Activated CD4-positive, CD25-positive, alpha-beta regulatory T cell (primary cell): Measurements from ENCODE around the gene RRH.
"Not testable (repeated sequence)": the region's sequence is repeated elsewhere in the genome, so short reads cannot be mapped to it uniquely, and the experiment has no call there.

ENCODE experiments used
- DNase-seq, 4 experiments: peaks; one replicate each; lab custom pipeline; 2025; lab: John Stamatoyannopoulos, UW

Gene RRH

GRCh38 chr4:109827672-109828071 is at the start of gene RRH:
TSS of gene RRH (plus strand) at chr4:109827972. CDS start at chr4:109828028, 56 bp downstream.
- no peak for DNase-seq

GRCh38 chr4:109782092-109782491 is 45.7 kb upstream of the RRH start:
- not testable (repeated sequence) for DNase-seq

- no peak for DNase-seq
Measured at GRCh38 chr4:109786846-109787245, 40.9 kb upstream of the RRH start.

- DNase-seq = no peak
Measured at GRCh38 chr4:109787807-109788206, 40.0 kb upstream of the RRH start.

- DNase-seq = no peak
Measured at GRCh38 chr4:109795059-109795458, 32.7 kb upstream of the RRH start.

GRCh38 chr4:109798866-109799265 is 28.9 kb upstream of the RRH start:
- DNase-seq = no peak

- no peak for DNase-seq
Measured at GRCh38 chr4:109801099-109801789, 26.5 kb upstream of the RRH start.

- no peak for DNase-seq
Measured at GRCh38 chr4:109801895-109802319, 25.9 kb upstream of the RRH start, which contains the start of gene CFI. TSS of gene CFI (minus strand) at chr4:109801999. CDS start at chr4:109801971, 28 bp downstream.

GRCh38 chr4:109803924-109804571 is 23.7 kb upstream of the RRH start:
- no peak for DNase-seq

GRCh38 chr4:109809655-109810054 is 18.1 kb upstream of the RRH start:
- DNase-seq = no peak

GRCh38 chr4:109810552-109811387 is 17.0 kb upstream of the RRH start:
- no peak for DNase-seq

GRCh38 chr4:109811707-109812106 is 16.1 kb upstream of the RRH start:
- no peak for DNase-seq

- peak; percentile 62 to 72 (median 66) for DNase-seq
Measured at GRCh38 chr4:109815151-109816081, 12.4 kb upstream of the RRH start, which contains the start of gene GAR1. TSS of gene GAR1 (plus strand) at chr4:109815762. CDS start at chr4:109816165, 403 bp downstream.

GRCh38 chr4:109816082-109816442 is 11.7 kb upstream of the RRH start:
- DNase-seq = peak; percentile 1 to 4 (median 2)

GRCh38 chr4:109816894-109817293 is 10.9 kb upstream of the RRH start:
- no peak for DNase-seq

- no peak for DNase-seq
Measured at GRCh38 chr4:109818268-109818667, 9.5 kb upstream of the RRH start.

GRCh38 chr4:109820563-109820962 is 7.2 kb upstream of the RRH start:
- DNase-seq = no peak

- DNase-seq = no peak
Measured at GRCh38 chr4:109821185-109821584, 6.6 kb upstream of the RRH start.

- DNase-seq = no peak
Measured at GRCh38 chr4:109826719-109827118, 1.1 kb upstream of the RRH start.

- no peak for DNase-seq
Measured at GRCh38 chr4:109833756-109834155, 6.0 kb downstream of the RRH start.

- no peak for DNase-seq
Measured at GRCh38 chr4:109836985-109837384, 9.2 kb downstream of the RRH start.
